RWPE2 (cell line): ENCODE results near the gene GLT1D1.

Experiments
- ATAC-seq: fragments of 200-7000 bp; cut with Tn5 transposase; 3 replicates; pipeline ENCODE4 v1.9.1; 2021; ENCODE audit warnings: low read depth
- DNase-seq: peaks from one replicate; pipeline ENCODE4 v3.0.0-alpha.2; 2020; ENCODE audit warnings: low spot score
- H3K27ac ChIP-seq: fragments of 450-650 bp; 2 replicates; pipeline ENCODE4 v1.5.1; 2017; ENCODE audit warnings: mild to moderate bottlenecking; ENCODE audit not compliant: poor library complexity, severe bottlenecking
- H3K27me3 ChIP-seq: fragments of 250-450 bp; sonication (Bioruptor Pico); 2 replicates; pipeline ENCODE4 v1.5.1; 2021; ENCODE audit warnings: mild to moderate bottlenecking, moderate library complexity; ENCODE audit not compliant: insufficient read depth, poor library complexity, severe bottlenecking
- H3K36me3 ChIP-seq: fragments of 250-450 bp; sonication (Bioruptor Pico); 2 replicates; pipeline ENCODE4 v1.5.1; 2020; ENCODE audit warnings: low read depth, mild to moderate bottlenecking, moderate library complexity
- H3K4me1 ChIP-seq: fragments of 250-450 bp; sonication (Bioruptor Pico); 2 replicates; pipeline ENCODE4 v1.5.1; 2021; ENCODE audit warnings: mild to moderate bottlenecking, moderate library complexity; ENCODE audit not compliant: insufficient read depth, poor library complexity, severe bottlenecking
- H3K4me3 ChIP-seq: fragments of 250-450 bp; sonication (Bioruptor Pico); 2 replicates; pipeline ENCODE4 v1.5.1; 2021; ENCODE audit warnings: mild to moderate bottlenecking, moderate library complexity; ENCODE audit not compliant: severe bottlenecking
- H3K9me3 ChIP-seq: fragments of 250-450 bp; sonication (Bioruptor Pico); 2 replicates; pipeline ENCODE4 v1.5.1; 2021; ENCODE audit warnings: mild to moderate bottlenecking, moderate library complexity; ENCODE audit not compliant: severe bottlenecking
- CTCF ChIP-seq: fragments of 450-650 bp; IDR thresholded peaks from one replicate; pipeline ENCODE4 v1.5.1; 2017; ENCODE audit warnings: mild to moderate bottlenecking, moderate library complexity; ENCODE audit not compliant: poor library complexity, severe bottlenecking

The GLT1D1 gene

GRCh38 chr12:128820723-128821432 is 32.4 kb upstream of the GLT1D1 start:
- TF ChIP-seq CTCF, result no peak
- peaks cover 23% of the 10 kb centered on the region for H3K36me3 ChIP-seq
- no peak for DNase-seq
- H3K27ac ChIP-seq, result no peak overlapping the region
- H3K4me1 ChIP-seq, result peaks cover 25% of the 10 kb centered on the region
- H3K27me3 ChIP-seq, result no peaks in the 10 kb centered on the region
- H3K9me3 ChIP-seq, result no peaks in the 10 kb centered on the region
- ATAC-seq, result no peak
- no peak overlapping the region for H3K4me3 ChIP-seq

GRCh38 chr12:128823216-128823915 is 29.9 kb upstream of the GLT1D1 start:
- Histone ChIP-seq H3K9me3 (no peaks in the 10 kb centered on the region), H3K4me1 (peaks cover 16% of the 10 kb centered on the region), H3K27ac (peak overlapping the region; percentile 56), H3K27me3 (no peaks in the 10 kb centered on the region), H3K4me3 (peak overlapping the region; percentile 56), H3K36me3 (peaks cover 22% of the 10 kb centered on the region)
- DNase-seq (no peak), ATAC-seq (peak; percentile 40)
- TF ChIP-seq CTCF, result no peak

GRCh38 chr12:128823916-128824839 is 29.1 kb upstream of the GLT1D1 start, which contains the start of gene SLC15A4:
Gene SLC15A4 (minus strand): TSS chr12:128823958. CDS start chr12:128823943, 15 bp downstream.
- ATAC-seq (peak; percentile 95), DNase-seq (peak; percentile 93)
- Histone ChIP-seq H3K36me3 (peaks cover 19% of the 10 kb centered on the region), H3K27ac (peak within 1 kb of the TSS; percentile 56), H3K27me3 (no peaks in the 10 kb centered on the region), H3K9me3 (no peaks in the 10 kb centered on the region), H3K4me1 (peaks cover 8% of the 10 kb centered on the region), H3K4me3 (peak within 1 kb of the TSS; percentile 56)
- TF ChIP-seq CTCF, result peak; percentile 16

GRCh38 chr12:128825835-128826234 is 27.4 kb upstream of the GLT1D1 start:
- H3K27ac ChIP-seq, result no peak overlapping the region
- no peak for TF ChIP-seq CTCF
- H3K9me3 ChIP-seq, result no peaks in the 10 kb centered on the region
- DNase-seq (no peak), ATAC-seq (no peak)
- H3K4me3 ChIP-seq, result no peak overlapping the region
- peaks cover 7% of the 10 kb centered on the region for H3K36me3 ChIP-seq
- no peaks in the 10 kb centered on the region for H3K27me3 ChIP-seq
- peaks cover 7% of the 10 kb centered on the region for H3K4me1 ChIP-seq
